Measurements from ENCODE around the gene ABI2. TPM values are rescaled to one million over a fixed set of nuclear protein-coding genes. Genes with fewer than 3 reads are reported as not detected.
"Not testable (repeated sequence)": the region's sequence is repeated elsewhere in the genome, so short reads cannot be mapped to it uniquely, and the experiment has no call there.

Gene ABI2
- polyA plus RNA-seq, 6 donors from 2014 or later, result 10.2 to 28.6 (median 12.1) TPM

DNA sequence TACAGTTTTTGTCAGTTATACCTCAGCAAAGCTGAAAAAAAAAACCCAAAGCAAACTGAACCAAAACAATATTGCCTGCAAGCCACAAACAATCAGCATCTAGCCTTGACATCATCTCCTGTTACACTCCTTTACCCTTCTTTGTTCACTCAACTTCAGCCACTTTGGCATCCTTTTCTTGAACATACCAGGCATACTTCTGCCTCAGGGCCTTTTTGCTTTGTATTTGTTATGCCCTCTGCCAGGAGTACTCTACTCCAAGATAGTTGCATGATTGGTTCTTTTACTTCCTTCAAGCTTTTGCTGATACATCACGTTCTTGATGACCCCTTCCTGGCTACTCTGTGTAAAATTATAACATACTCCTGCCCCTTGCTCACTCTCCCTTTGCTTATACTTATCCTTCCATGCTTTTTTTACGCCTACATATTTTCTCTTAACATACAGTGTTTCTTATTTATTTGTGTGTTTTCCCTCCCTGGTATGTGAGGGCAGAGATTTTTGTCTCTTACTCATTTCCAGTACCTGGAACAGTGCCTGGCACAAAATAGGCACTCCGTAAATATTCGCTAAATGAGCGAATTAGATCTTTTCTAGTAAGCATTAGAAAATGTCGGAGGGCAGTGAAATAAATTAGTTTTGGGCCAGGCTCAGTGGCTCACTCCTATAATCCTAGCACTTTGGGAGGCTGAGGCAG lies 12.7 kb downstream of the ABI2 start:
- DNase-seq, result no peak
- no peak for ATAC-seq (ENCODE audit: low read depth in 2 of 2)
- Mint-ChIP-seq H3K4me1 (peaks cover 0 to 5% (median 0%) of the 10 kb centered on the region in 3 donors), H3K9me3 (no peaks in the 10 kb centered on the region), H3K4me3 (no peak overlapping the region), H3K27ac (no peak overlapping the region), H3K36me3 (peaks cover 0 to 14% of the 10 kb centered on the region in 2 donors), H3K27me3 (no peaks in the 10 kb centered on the region)

DNA sequence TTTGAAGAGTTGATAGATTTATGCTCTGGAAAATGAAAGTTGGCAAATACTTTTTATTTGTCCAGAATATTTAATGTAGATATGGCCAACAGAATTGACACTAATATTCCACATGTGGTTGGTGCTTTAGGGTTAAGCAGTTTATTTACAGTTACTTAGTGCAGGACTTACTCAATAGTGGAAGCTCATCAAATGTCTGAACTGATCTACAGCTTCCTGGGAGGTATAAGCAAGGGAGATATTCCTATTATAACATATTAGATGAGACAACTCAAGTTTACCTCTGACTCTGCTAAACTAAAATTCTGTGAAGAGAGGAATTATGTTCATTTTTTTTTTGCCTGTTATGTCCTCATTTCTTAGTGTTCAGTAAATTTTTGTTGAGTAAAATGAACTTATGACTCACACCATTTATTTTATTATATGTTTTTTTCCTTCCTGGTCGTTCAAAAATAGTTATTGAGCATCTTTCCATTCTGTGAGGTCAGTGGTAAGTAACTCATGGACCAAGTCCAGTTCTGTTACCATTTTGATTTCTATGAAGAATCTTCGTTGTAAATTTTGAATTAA lies 13.6 kb downstream of the ABI2 start:
- DNase-seq (no peak), ATAC-seq (ENCODE audit: low read depth in 2 of 2) (no peak)
- H3K27ac Mint-ChIP-seq, result peak overlapping the region in 1 of 6 donors; percentile 56
- H3K9me3 Mint-ChIP-seq, result no peaks in the 10 kb centered on the region
- H3K36me3 Mint-ChIP-seq, result peaks cover 0 to 14% of the 10 kb centered on the region in 2 donors
- H3K4me3 Mint-ChIP-seq, result no peak overlapping the region
- peaks cover 0 to 5% (median 0%) of the 10 kb centered on the region in 3 donors for H3K4me1 Mint-ChIP-seq
- no peaks in the 10 kb centered on the region for H3K27me3 Mint-ChIP-seq

DNA sequence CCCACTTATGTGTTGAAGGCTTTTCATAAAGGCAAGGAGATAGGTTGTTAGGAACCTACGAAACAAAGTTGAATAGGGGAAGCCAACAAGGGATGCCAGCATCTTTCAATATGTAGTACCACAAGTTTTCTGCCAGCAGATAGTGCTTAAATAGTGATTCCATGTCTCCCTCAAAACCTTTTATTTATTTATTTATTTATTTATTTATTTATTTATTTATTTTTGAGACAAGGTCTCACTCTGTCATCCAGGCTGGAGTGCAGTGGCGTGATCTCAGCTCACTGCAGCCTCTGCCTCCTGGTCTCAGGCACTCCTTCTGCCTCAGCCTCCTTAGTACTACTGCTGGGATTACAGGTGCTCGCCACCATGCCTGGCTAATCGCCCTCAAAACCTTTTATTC lies 14.2 kb downstream of the ABI2 start:
- not testable (repeated sequence) for H3K27me3 Mint-ChIP-seq; H3K27ac Mint-ChIP-seq; ATAC-seq (ENCODE audit: low read depth in 2 of 2); H3K4me1 Mint-ChIP-seq; H3K4me3 Mint-ChIP-seq; H3K9me3 Mint-ChIP-seq; DNase-seq
- H3K36me3 Mint-ChIP-seq, result peaks cover 0 to 14% of the 10 kb centered on the region in 2 donors

DNA sequence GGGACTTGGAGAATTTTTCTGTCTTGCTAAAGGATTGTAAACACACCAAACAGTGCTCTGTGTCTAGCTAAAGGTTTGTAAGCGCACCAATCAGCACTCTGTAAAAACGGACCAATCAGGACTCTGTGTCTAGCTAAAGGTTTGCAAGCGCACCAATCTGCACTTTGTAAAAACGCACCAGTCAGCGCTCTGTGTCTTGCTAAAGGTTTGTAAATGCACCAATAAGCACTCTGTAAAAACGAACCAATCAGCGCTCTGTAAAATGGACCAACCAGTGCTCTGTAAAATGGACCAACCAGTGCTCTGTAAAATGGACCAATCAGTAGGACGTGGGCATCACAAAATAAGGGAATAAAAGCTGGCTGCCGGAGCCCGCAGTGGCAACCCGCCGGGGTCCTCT lies 16.5 kb downstream of the ABI2 start:
- no peak for ATAC-seq (ENCODE audit: low read depth in 2 of 2)
- H3K27me3 Mint-ChIP-seq, result no peaks in the 10 kb centered on the region
- H3K27ac Mint-ChIP-seq, result no peak overlapping the region
- no peak overlapping the region for H3K4me3 Mint-ChIP-seq
- H3K36me3 Mint-ChIP-seq, result peaks cover 0 to 14% of the 10 kb centered on the region in 2 donors
- H3K9me3 Mint-ChIP-seq, result no peaks in the 10 kb centered on the region
- peaks cover 0 to 5% (median 0%) of the 10 kb centered on the region in 3 donors for H3K4me1 Mint-ChIP-seq
- no peak for DNase-seq

DNA sequence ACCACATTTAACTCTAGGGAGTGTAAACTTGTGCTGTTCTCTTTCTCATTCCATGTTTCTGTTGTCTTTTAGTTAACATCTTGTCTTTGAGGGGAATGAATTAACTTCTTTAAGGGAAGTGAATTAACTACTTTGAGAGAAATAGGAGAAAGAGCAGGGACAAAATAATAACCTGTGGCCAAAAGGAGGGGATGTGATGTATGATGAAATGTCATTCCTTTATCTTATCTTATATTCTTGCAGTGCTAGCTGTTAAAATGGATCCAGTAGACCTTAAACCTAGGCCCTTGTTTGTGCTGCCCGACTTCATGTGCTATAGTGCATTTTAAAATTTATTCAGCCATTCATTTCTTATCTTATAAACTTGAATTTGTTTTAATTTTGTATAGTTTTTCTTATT lies 18.4 kb downstream of the ABI2 start:
- Mint-ChIP-seq H3K4me3 (no peak overlapping the region), H3K36me3 (peaks cover 0 to 11% of the 10 kb centered on the region in 2 donors), H3K27ac (peak overlapping the region in 1 of 6 donors; percentile 35), H3K4me1 (no peaks in the 10 kb centered on the region), H3K27me3 (no peaks in the 10 kb centered on the region), H3K9me3 (no peaks in the 10 kb centered on the region)
- ATAC-seq (ENCODE audit: low read depth in 2 of 2) (no peak), DNase-seq (no peak)

DNA sequence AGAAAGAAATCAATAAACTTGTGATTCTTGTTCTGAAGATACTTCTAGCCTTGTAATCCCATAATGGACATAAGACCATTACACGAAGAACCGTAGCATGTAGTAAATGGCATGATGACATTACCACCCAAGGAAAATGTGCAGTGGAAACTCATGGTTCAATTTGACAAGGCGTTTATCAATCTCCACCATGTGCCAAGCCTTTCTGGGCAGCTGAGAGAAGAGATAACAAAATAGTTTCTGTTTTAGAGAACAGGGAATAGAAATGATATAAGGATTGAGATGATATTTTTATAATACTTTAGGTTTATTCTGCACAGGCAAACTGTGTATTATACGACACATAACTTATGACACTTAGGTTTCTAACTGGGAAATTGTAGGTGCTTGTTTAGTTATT lies 19.2 kb downstream of the ABI2 start:
- Mint-ChIP-seq H3K4me3 (no peak overlapping the region), H3K9me3 (no peaks in the 10 kb centered on the region), H3K27me3 (no peaks in the 10 kb centered on the region), H3K4me1 (no peaks in the 10 kb centered on the region), H3K36me3 (peaks cover 0 to 11% of the 10 kb centered on the region in 2 donors), H3K27ac (no peak overlapping the region)
- no peak for DNase-seq
- no peak for ATAC-seq (ENCODE audit: low read depth in 2 of 2)

DNA sequence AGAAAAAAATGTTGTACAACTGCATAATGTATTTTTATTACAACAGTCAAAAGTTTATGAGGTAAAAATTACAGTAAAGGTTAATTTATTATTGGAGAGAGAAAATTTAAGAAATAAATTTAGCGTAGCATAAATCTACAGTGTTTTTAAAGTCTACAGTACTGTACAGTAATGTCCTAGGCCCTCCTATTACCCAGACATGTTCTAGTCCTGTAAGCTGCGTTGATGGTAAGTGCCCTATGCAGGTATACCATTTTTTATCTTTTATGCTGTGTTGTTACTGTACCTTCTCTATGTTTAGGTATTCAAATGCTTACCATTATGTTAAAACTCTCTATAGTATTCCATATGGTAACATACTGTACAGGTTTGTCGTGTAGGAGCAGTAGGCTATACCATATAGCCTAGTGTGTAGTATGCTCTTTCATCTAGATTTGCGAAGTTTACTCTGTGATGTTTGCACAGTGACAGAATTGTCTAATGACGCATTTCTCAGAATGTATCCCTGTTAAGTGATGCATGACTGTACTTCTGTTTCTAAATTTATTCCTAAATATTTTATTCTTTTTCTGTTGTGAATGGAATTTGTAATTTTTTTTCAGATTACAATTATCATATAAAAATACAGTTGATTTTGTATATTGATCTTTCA lies 24.5 kb downstream of the ABI2 start:
- ATAC-seq (ENCODE audit: low read depth in 2 of 2) (no peak), DNase-seq (no peak)
- Mint-ChIP-seq H3K4me3 (no peak overlapping the region), H3K27ac (no peak overlapping the region), H3K9me3 (no peaks in the 10 kb centered on the region), H3K27me3 (no peaks in the 10 kb centered on the region), H3K4me1 (peaks cover 0 to 4% (median 0%) of the 10 kb centered on the region in 3 donors), H3K36me3 (peaks cover 0 to 4% of the 10 kb centered on the region in 2 donors)

DNA sequence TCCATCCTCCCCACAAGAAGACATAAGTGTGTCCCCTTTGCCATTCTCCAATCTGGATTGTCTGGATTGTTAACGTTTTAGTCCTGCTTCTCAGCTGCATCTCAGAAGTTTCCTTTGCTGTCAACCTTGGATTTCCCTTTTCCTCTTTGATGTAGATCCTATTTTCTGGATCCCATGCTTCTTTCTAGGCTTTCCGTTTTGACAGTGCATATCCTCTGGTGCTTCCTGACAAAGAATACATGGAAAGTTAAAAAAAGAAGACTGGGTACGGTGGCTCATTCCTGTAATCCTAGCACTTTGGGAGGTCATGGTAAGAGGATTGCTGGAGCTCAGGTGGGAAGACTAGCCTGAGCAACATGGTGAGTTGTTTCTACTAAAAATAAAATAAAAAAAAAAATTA lies 26.8 kb downstream of the ABI2 start:
- H3K36me3 Mint-ChIP-seq, result peaks cover 0 to 4% of the 10 kb centered on the region in 2 donors
- no peak overlapping the region for H3K4me3 Mint-ChIP-seq

DNA sequence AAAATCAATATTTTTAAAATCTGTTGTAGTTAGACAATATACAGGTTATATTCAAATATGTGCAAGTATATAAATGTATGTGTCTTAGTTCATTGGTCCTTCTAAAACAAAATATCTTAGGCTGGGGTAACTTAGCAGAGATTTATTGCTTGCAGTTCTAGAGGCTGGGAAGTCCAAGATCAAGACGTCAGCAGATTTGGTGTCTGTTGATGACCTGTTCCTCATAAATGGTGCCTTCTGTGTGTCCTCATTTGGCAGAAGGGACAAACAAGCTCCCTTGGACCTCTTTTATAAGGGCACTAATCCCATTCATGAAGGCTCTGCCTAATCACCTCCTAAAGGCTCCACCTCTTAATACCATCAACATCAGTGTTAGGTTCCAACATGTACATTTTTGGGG lies 31.3 kb downstream of the ABI2 start:
- Mint-ChIP-seq H3K4me3 (no peak overlapping the region), H3K4me1 (peaks cover 4 to 10% (median 7%) of the 10 kb centered on the region in 3 donors), H3K27me3 (no peaks in the 10 kb centered on the region), H3K36me3 (no peaks in the 10 kb centered on the region), H3K27ac (peak overlapping the region in 1 of 6 donors; percentile 26), H3K9me3 (peaks cover 0 to 4% (median 2%) of the 10 kb centered on the region in 7 donors)
- DNase-seq (no peak), ATAC-seq (ENCODE audit: low read depth in 2 of 2) (no peak)

More for the DNA sequence above, 26.8 kb downstream of the ABI2 start:
- no peak overlapping the region for H3K27ac Mint-ChIP-seq
- no peak for DNase-seq
- H3K27me3 Mint-ChIP-seq, result no peaks in the 10 kb centered on the region
- H3K9me3 Mint-ChIP-seq, result peaks cover 0 to 2% (median 0%) of the 10 kb centered on the region in 7 donors
- ATAC-seq (ENCODE audit: low read depth in 2 of 2), result no peak
- peaks cover 0 to 4% (median 0%) of the 10 kb centered on the region in 3 donors for H3K4me1 Mint-ChIP-seq

DNA sequence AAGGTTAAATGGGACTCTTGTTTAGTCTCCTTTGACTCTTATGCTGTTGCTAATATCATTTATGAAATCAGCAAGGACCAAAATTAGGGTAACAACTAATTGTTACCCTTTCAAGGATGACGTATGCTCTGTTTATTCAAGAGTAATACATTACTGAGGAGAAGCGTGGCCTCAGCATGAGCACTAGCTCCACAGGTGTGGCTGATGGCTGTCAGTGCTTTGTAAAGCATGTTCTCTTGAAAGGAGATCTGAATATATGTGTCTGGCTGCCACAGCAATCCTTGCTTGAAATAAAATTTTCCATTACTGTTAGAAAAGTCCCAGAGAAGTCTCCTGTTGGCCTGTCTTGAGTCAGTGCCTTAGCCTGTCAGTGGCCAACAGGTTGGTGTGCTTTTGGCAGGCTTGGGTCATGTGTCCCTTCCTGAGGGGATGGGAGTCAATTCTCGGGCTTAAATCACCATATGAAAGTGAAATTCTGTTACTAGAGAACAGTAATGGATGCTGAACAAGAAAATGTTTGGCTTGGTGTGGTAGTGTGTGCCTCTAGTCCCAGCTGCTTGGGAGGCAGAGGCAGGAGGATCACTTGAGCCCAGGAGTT lies 32.7 kb downstream of the ABI2 start:
- Mint-ChIP-seq H3K27ac (peak overlapping the region in 1 of 6 donors; percentile 27), H3K4me3 (no peak overlapping the region), H3K36me3 (no peaks in the 10 kb centered on the region), H3K4me1 (peaks cover 4 to 10% (median 7%) of the 10 kb centered on the region in 3 donors), H3K27me3 (no peaks in the 10 kb centered on the region), H3K9me3 (peaks cover 0 to 4% (median 2%) of the 10 kb centered on the region in 7 donors)
- DNase-seq (no peak), ATAC-seq (ENCODE audit: low read depth in 2 of 2) (no peak)

DNA sequence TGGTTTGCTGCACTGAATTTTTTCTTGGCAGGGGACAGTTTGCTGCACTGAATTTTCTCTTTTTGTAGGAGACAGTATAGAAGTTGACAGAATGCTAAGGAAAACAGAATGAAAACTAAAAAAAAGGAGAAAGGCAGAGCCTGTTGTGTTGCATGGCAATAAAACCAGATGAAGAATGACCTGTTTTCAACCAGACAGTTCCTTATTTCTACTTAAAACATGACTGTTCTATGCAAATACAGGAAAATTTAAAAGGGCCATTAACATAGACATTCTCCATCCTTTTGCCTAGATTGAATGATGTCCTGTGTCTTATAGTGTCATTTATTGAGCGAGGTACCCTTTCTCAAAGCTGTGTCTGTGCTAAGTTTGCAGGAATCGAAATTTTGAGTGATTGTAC lies 33.3 kb downstream of the ABI2 start:
- Mint-ChIP-seq H3K4me1 (peaks cover 4 to 10% (median 7%) of the 10 kb centered on the region in 3 donors), H3K4me3 (no peak overlapping the region), H3K27me3 (no peaks in the 10 kb centered on the region), H3K36me3 (no peaks in the 10 kb centered on the region), H3K27ac (peak overlapping the region in 2 of 6 donors; percentile 14 to 27), H3K9me3 (peaks cover 0 to 4% (median 2%) of the 10 kb centered on the region in 7 donors)
- DNase-seq (no peak), ATAC-seq (ENCODE audit: low read depth in 2 of 2) (no peak)

DNA sequence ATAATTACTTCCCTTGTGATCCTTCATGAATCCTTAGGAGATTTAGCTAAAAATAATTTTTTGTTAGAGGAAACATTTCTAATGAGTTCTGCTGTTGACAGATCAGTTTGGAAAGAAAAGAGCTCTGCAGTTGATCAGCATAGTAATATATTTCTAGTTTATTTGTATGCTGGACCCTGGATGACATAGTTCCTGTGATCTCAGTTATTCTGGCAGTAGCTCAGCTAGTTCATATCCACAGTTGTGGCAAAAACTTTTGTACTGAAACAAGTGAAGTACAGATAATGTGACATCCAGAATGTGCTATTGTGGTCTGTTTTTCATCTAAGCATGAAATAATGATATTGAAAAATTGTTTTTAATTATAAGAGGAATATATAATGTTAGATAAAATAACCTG lies 33.7 kb downstream of the ABI2 start:
- peaks cover 0 to 4% (median 2%) of the 10 kb centered on the region in 7 donors for H3K9me3 Mint-ChIP-seq
- DNase-seq (no peak), ATAC-seq (ENCODE audit: low read depth in 2 of 2) (no peak)
- no peak overlapping the region for H3K4me3 Mint-ChIP-seq
- no peaks in the 10 kb centered on the region for H3K27me3 Mint-ChIP-seq
- peaks cover 4 to 10% (median 7%) of the 10 kb centered on the region in 3 donors for H3K4me1 Mint-ChIP-seq
- H3K27ac Mint-ChIP-seq, result peak overlapping the region in 2 of 6 donors; percentile 14 to 27
- H3K36me3 Mint-ChIP-seq, result no peaks in the 10 kb centered on the region

DNA sequence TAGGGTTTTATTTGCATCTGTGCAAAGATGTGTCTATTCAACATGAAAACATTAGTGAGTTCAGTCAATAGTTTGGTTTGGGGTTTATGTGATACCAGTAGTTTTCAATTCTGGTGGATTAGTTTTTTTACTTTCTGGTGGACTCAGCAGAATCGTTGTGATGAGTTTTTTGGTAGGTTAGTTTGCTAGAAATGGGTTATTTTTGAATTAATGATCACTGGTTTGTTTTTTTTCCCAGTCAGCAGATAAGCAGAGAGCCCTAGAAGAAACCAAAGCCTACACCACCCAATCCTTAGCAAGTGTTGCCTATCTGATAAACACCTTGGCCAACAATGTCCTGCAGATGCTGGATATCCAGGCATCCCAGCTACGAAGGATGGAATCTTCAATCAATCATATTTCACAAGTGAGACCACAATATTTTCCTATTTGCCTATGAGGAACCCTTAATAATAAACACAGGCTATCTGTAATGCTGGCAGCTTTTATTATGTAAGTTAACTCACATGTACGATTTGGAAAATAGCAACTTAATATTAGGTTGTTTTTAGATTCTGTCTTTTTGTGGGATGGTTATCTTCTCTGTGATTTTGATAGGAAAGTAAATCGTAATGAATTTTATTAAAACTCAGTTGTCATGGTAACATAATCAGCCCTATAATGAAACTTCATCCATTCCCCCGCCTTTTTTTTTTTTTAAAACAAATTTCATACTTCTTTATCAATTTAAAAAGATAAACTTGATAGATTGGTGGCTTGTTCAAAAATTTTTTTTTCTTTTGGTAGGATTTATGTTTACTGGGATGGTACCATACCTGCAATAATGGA lies 38.7 kb downstream of the ABI2 start:
- Mint-ChIP-seq H3K4me1 (peaks cover 0 to 6% (median 3%) of the 10 kb centered on the region in 3 donors), H3K9me3 (peaks cover 0 to 2% (median 0%) of the 10 kb centered on the region in 7 donors), H3K27me3 (no peaks in the 10 kb centered on the region), H3K27ac (no peak overlapping the region), H3K36me3 (peaks cover 7 to 14% of the 10 kb centered on the region in 2 donors), H3K4me3 (no peak overlapping the region)
- DNase-seq (no peak), ATAC-seq (ENCODE audit: low read depth in 2 of 2) (no peak)

Data from naive B cell (primary cell).